Mucosa of descending colon (tissue), 3 donors: ENCODE results near the gene TUBGCP5. TPM values are rescaled to one million over a fixed set of nuclear protein-coding genes. Genes with fewer than 3 reads are reported as not detected.
A peak's percentile ranks its signal among the peaks of the same experiment; 100 is the strongest.

Experiments
- ATAC-seq: fragments of 200-7000 bp; cut with Tn5 transposase; one replicate; pipeline ENCODE4 v1.9.1; 2020; ENCODE audit warnings: mild to moderate bottlenecking, moderate library complexity
- DNase-seq, 3 donors: peaks; one replicate each; pipeline ENCODE4 v3.0.0-alpha.2; 2020
- H3K36me3 ChIP-seq: fragments of 200-600 bp; one replicate; pipeline ENCODE4 v1.8.0; 2021; ENCODE audit warnings: low read depth, mild to moderate bottlenecking
- H3K4me1 ChIP-seq: fragments of 200-600 bp; one replicate; pipeline ENCODE4 v1.8.0; 2021; ENCODE audit warnings: low read depth, mild to moderate bottlenecking
- H3K4me3 ChIP-seq: fragments of 200-600 bp; one replicate; pipeline ENCODE4 v1.8.0; 2021; ENCODE audit warnings: mild to moderate bottlenecking
- H3K9me3 ChIP-seq: fragments of 200-600 bp; one replicate; pipeline ENCODE4 v1.8.0; 2021; ENCODE audit warnings: mild to moderate bottlenecking
- CTCF ChIP-seq: fragments of 200-600 bp; IDR thresholded peaks from one replicate; pipeline ENCODE4 v1.8.0; 2022; ENCODE audit warnings: antibody characterized with exemption, mild to moderate bottlenecking
- intact Hi-C, 2 donors: fragments of 100-400 bp; cut with DNase I in 1 of 2; cut with micrococcal nuclease in 1 of 2; formaldehyde crosslinking; loops; one replicate each; pipeline versions ENCODE4 v1.11.0 to v1.11.1; 2022; cut with DNase I, micrococcal nuclease
- total RNA-seq, 3 donors: library from RNA; stranded (reverse); fragmentation: NEBNext Ultra II Directional in 2 of 3; extraction: Animal tissue kit (Norgen Biotek cat#: 25700) in 2 of 3; gene quantifications; one replicate each; pipeline versions ENCODE4 v1.2.1 to v1.2.4, GENCODE V29; 2021 to 2023
- donor health status: DM: no; HTN: no; CAD: no; lungs with moderate emphysema.
- donor health status: DM: no; HTN: no; CAD: no.
- donor health status: DM: no; HTN: yes; CAD: no.

TUBGCP5 gene
- total RNA-seq, 3 donors from 2014 or later: 11.9 to 15.3 (median 13.8) TPM

GRCh38 chr15:22979238-22980188 is 59.9 kb downstream of the TUBGCP5 start:
- no peaks in the 10 kb centered on the region for H3K9me3 ChIP-seq
- H3K4me1 ChIP-seq: peaks cover 9% of the 10 kb centered on the region
- intact Hi-C loops: no loop called here
- TF ChIP-seq CTCF: no peak
- peak overlapping the region; percentile 78 for H3K4me3 ChIP-seq
- no peaks in the 10 kb centered on the region for H3K36me3 ChIP-seq
- ATAC-seq: peak; percentile 72
- DNase-seq: peak; percentile 76 to 81 (median 78)

DNA sequence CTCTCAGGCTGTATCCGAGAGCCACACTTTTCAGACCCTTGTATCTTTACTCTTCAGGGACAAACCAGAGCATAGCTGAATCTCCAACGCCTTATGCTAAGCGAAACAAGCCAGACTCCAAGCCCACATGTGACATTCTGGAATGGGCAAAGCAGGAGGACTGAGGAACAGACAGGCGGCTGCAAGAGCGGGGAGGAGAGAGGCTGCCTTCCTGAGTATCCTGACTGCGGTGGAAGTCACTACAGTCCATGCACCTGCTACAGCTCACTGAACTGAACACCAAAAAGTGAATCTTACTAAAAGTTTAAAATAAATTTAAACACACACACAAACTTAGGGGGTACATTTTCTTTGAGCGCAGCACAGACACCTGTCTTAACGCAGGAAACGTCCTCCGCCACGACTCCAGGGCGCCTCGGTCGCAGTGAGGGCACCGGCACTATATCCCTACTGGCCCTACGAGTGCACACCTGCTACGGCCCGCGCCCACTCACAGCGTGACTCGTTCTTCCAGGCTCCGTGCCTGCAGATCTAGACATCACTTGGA is 60.6 kb downstream of the TUBGCP5 start:
- peak; percentile 30 for ATAC-seq
- TF ChIP-seq CTCF: no peak
- intact Hi-C loops: no loop called here
- H3K4me3 ChIP-seq: peak overlapping the region; percentile 78
- no peaks in the 10 kb centered on the region for H3K9me3 ChIP-seq
- H3K4me1 ChIP-seq: peaks cover 9% of the 10 kb centered on the region
- H3K36me3 ChIP-seq: no peaks in the 10 kb centered on the region
- DNase-seq: no peak

DNA sequence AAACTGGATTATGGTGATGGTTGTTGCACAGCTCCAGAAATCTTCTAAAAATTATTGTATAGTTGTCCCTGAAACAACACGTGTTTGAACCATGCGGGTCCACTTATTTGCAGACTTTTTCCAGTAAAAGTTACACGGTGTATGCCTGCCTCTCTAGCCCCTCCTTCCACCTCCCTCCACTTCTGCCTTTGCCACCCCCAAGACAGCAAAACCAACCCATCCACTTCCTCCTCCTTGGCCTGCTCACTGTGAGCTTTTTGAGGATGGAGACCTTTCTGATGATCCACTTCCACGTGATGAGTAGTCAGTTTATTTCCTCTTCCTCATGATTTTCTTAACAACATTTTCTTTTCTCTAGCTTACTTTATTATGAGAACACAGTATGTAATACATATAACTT is 64.6 kb downstream of the TUBGCP5 start:
- no peak for ATAC-seq
- no peak for TF ChIP-seq CTCF
- Histone ChIP-seq H3K36me3 (no peaks in the 10 kb centered on the region), H3K9me3 (no peaks in the 10 kb centered on the region), H3K4me1 (peaks cover 9% of the 10 kb centered on the region), H3K4me3 (no peak overlapping the region)
- no peak for DNase-seq
- intact Hi-C loops: no loop called here

DNA sequence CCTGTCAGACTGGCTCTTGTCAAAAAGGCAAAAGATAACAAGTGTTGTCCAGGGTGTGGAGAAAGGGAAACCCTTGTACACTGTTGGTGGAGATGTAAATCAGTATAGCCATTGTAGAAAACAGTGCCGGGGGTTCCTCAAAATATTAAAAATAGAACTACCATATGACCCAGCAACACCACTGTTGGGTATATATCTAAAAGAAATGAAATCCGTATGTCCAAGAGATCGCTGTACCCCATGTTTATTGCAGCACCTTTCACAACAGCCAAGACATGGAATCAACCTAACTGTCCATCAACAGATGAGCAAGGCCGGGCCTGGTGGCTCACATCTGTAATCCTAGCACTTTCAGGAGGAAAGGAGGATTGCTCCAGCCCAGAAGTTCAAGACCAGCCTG is 65.4 kb downstream of the TUBGCP5 start:
- ATAC-seq: no peak
- H3K9me3 ChIP-seq: no peaks in the 10 kb centered on the region

DNA sequence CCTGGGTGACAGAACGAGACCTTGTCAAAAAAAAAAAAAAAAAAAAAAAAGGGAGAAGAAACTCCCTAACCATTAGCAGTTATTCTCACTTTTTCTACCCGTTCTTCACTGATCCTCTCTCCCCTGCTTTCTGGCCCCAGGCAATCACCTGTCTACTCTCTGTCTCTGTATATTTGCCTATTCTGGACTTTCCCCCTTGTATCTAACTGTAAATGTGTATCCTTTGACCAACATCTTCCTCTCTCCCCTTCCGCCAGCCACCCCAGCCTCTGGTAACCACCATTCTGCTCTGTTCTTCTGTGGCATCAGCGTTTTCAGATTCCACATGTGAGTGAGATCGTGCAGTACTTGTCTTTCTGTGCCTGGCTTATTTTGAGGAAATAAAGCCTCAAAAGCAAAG is 66.1 kb downstream of the TUBGCP5 start:
- TF ChIP-seq CTCF: no peak
- no peak overlapping the region for H3K4me3 ChIP-seq
- peaks cover 1% of the 10 kb centered on the region for H3K4me1 ChIP-seq
- no peaks in the 10 kb centered on the region for H3K36me3 ChIP-seq
- no peaks in the 10 kb centered on the region for H3K9me3 ChIP-seq
- DNase-seq (no peak), ATAC-seq (peak; percentile 67)
- intact Hi-C loops: no loop called here

More for the DNA sequence above, 65.4 kb downstream of the TUBGCP5 start:
- intact Hi-C loops: no loop called here
- no peak for TF ChIP-seq CTCF
- no peaks in the 10 kb centered on the region for H3K36me3 ChIP-seq
- H3K4me1 ChIP-seq: peaks cover 8% of the 10 kb centered on the region
- H3K4me3 ChIP-seq: no peak overlapping the region
- DNase-seq: no peak
